Activated naive CD4-positive, alpha-beta T cell treated with anti-CD3 and anti-CD28 coated beads, Interleukin-2, amount 10 ng/mL, durations not matched to agents 5 hours and 36 hours (primary cell): ENCODE data around the gene OR51D1. TPM values are rescaled to one million over a fixed set of nuclear protein-coding genes. Genes with fewer than 3 reads are reported as not detected.

Source experiments
- total RNA-seq, 2 experiments: library from RNA; stranded (reverse); gene quantifications; one replicate each; pipeline ENCODE4 v1.2.3, GENCODE V29; 2021

Gene OR51D1, protein sequence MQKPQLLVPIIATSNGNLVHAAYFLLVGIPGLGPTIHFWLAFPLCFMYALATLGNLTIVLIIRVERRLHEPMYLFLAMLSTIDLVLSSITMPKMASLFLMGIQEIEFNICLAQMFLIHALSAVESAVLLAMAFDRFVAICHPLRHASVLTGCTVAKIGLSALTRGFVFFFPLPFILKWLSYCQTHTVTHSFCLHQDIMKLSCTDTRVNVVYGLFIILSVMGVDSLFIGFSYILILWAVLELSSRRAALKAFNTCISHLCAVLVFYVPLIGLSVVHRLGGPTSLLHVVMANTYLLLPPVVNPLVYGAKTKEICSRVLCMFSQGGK
- not detected for total RNA-seq

DNA sequence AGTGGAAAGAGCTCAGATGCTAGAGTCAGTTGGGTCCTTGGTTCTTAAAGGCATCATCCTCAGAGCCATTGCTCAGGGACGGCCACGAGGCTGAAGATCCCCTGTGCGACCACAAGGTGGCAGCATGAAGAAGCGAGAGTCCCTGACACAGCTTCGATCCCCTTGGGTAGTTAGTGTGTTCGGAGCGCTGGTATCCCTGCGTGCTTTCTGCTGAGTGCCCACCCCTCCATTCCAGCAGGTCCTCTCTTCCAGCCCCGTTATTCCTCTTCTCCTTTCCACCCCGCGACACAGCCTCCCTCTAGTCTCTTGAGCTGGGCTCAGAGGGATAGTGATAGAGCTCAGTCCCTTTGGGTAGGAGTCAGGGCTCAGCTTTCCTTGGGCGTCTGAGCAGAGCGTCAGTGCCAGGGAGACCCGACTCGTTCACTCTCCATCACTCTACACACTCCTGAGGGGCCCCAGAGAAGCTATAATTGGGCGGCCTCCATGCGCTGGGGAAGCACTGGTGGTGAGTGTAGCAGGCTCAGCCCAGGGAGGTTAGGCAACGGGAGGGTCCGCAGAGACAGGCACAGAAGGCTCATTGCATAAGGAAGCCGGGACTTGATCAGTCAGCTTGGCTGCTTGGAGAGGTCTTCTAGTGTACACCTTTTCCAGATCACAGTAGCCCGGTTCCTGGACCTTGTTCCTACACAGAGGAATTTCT, at the start of gene OR51D1:
TSS of gene OR51D1 (plus strand) at position 516 of the 700 bp plus-strand sequence. CDS start 2,314 bp downstream, outside the sequence.

GRCh38 chr11:4593739-4594138, 43.5 kb upstream of the OR51D1 start, which contains the start of gene OR52I1:
OR52I1 (plus strand) TSS chr11:4594039; CDS start chr11:4594039, 0 bp downstream.

DNA sequence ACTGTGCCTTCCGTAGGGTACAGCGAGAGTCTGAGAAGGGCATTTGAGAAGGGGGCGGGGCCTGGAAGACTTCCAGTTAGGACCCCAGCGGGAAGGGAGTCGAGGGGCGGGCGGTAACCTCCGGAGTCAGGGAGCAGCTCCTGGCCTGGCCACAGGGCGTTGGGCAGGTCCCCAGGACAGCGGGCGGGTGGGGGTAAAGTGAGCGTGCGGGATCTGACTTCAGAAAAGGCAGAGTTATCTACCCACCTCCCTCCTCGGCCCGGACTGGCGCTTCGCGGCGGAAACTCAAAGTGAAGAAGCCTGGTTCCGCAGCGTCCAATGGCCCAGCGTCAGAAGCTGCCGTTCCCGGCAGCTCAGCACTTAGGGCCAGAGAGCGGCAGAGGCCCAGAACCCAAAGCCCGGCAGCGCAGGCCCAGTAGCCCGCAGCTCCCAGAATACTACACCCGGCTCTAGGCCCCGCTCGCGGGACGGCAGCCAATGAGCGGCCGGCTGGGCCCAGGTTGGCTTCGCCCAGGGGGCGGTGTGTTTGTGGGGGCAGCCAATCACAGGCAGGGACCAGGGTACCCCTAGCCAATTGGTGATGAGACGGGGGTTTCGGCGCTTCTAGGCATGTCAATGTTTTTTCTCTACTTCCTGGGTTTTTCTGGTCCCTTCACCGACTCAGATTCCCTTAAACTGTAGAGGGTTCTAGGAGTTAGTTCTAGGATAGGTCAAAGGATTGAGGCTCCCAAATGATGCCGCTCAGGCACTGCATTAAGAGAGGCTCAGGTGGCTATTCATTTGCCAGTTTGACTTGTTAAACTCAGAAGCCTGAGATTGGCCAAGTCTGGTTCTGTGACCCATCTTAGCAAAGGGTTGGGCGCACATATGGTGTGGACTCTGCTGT, 29.3 kb upstream of the OR51D1 start, which contains the start of gene TRIM68:
TSS of gene TRIM68 (minus strand) at position 451 of the 886 bp plus-strand sequence. CDS start 2,727 bp downstream, outside the sequence.

DNA sequence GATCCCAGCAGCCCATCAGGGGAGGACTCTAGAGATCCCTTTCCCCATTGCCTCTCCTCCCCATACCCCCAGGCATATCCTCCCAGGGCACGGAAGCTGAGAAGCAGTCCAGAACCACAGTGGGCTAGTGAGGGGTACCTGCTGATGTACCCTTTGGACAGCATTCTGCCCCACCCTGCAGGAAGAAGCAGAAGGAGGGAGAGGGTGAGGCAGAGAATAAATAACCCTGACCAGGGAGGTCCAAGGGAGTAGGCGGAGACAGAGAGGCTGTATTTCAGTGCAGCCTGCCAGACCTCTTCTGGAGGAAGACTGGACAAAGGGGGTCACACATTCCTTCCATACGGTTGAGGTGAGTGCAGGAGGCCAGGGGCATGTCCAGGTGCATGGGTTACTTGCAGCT, 6.4 kb downstream of the OR51D1 start, which contains the start of gene OR51E1:
TSS of gene OR51E1 (plus strand) at position 301 of the 400 bp plus-strand sequence. CDS start 8,545 bp downstream, outside the sequence.

Other genes starting within 250 kb of the OR51D1 start
- 10 to 100 TPM; 50.7 to 51.9 TPM for gene TRIM21, start 243.8 kb upstream of the OR51D1 start, total RNA-seq
- gene OR52K2, start 188.2 kb upstream of the OR51D1 start, total RNA-seq: not detected
- not detected for gene OR52K1, start 154.8 kb upstream of the OR51D1 start, total RNA-seq
- gene OR52M1, start 92.3 kb upstream of the OR51D1 start, total RNA-seq: not detected
- not detected for gene OR52I2, start 55.7 kb upstream of the OR51D1 start, total RNA-seq
- gene OR52I1, start 43.4 kb upstream of the OR51D1 start, total RNA-seq: not detected
- 10 to 100 TPM; 11.6 to 14.0 TPM for gene TRIM68, start 29.2 kb upstream of the OR51D1 start, total RNA-seq
- not detected for gene OR51E1, start 6.5 kb downstream of the OR51D1 start, total RNA-seq
- not detected for gene OR51E2, start 60.4 kb downstream of the OR51D1 start, total RNA-seq
- not detected for gene MMP26, start 67.3 kb downstream of the OR51D1 start, total RNA-seq
- gene OR51F1, start 132.5 kb downstream of the OR51D1 start, total RNA-seq: not detected
- gene OR52R1, start 166.9 kb downstream of the OR51D1 start, total RNA-seq: not detected
- not detected for gene OR51F2, start 183.8 kb downstream of the OR51D1 start, total RNA-seq
- not detected for gene OR51S1, start 211.7 kb downstream of the OR51D1 start, total RNA-seq
- not detected for gene OR51T1, start 244.4 kb downstream of the OR51D1 start, total RNA-seq